HTR-8/SVneo (cell line): ENCODE measurements around the gene ORC3.

ENCODE experiments used
- DNase-seq: peaks from one replicate; pipeline ENCODE4 v3.0.0; 2011; ENCODE audit warnings: low spot score, mixed read lengths; ENCODE audit not compliant: insufficient read length
- FAIRE-seq: peaks from 2 replicates; lab custom pipeline; 2011; peaks lifted over from hg19 to GRCh38; lab: Jason Lieb, UNC

Gene ORC3

GRCh38 chr6:87589693-87590416 lies at the start of gene ORC3, which contains the start of gene RARS2:
Gene ORC3 (plus strand): TSS chr6:87590135. CDS start chr6:87590169, 34 bp downstream.
Gene RARS2 (minus strand): TSS chr6:87589987. CDS start chr6:87589957, 30 bp downstream.
- peak; percentile 95 for DNase-seq
- FAIRE-seq, result peak; percentile 92

GRCh38 chr6:87540539-87540938 lies 49.4 kb upstream of the ORC3 start:
- FAIRE-seq, result no peak

GRCh38 chr6:87541041-87541440 lies 48.9 kb upstream of the ORC3 start:
- FAIRE-seq (no peak), DNase-seq (no peak)

More at GRCh38 chr6:87540539-87540938, 49.4 kb upstream of the ORC3 start:
- no peak for DNase-seq

- FAIRE-seq (no peak), DNase-seq (no peak)
Observed at GRCh38 chr6:87541744-87542143, 48.2 kb upstream of the ORC3 start.

GRCh38 chr6:87543696-87544473 lies 46.0 kb upstream of the ORC3 start:
- DNase-seq (no peak), FAIRE-seq (peak; percentile 44)

GRCh38 chr6:87544474-87544735 lies 45.5 kb upstream of the ORC3 start:
- DNase-seq, result no peak
- no peak for FAIRE-seq

- DNase-seq (no peak), FAIRE-seq (no peak)
Observed at GRCh38 chr6:87551799-87552198, 38.1 kb upstream of the ORC3 start.

- no peak for FAIRE-seq
- DNase-seq, result no peak
Observed at GRCh38 chr6:87553159-87553765, 36.7 kb upstream of the ORC3 start.

GRCh38 chr6:87555506-87555905 lies 34.4 kb upstream of the ORC3 start:
- no peak for FAIRE-seq

GRCh38 chr6:87558446-87558845 lies 31.5 kb upstream of the ORC3 start:
- DNase-seq (no peak), FAIRE-seq (no peak)

More at GRCh38 chr6:87555506-87555905, 34.4 kb upstream of the ORC3 start:
- no peak for DNase-seq

GRCh38 chr6:87561017-87561416 lies 28.9 kb upstream of the ORC3 start:
- no peak for FAIRE-seq
- DNase-seq, result no peak

- FAIRE-seq, result no peak
- no peak for DNase-seq
Observed at GRCh38 chr6:87572021-87572420, 17.9 kb upstream of the ORC3 start.

GRCh38 chr6:87572883-87573282 lies 17.1 kb upstream of the ORC3 start:
- FAIRE-seq (no peak), DNase-seq (no peak)

- no peak for FAIRE-seq
- DNase-seq, result no peak
Observed at GRCh38 chr6:87573307-87574024, 16.5 kb upstream of the ORC3 start.

GRCh38 chr6:87574237-87574804 lies 15.6 kb upstream of the ORC3 start:
- DNase-seq (no peak), FAIRE-seq (no peak)

- DNase-seq (no peak), FAIRE-seq (no peak)
Observed at GRCh38 chr6:87575423-87575822, 14.5 kb upstream of the ORC3 start.

GRCh38 chr6:87583822-87584221 lies 6.1 kb upstream of the ORC3 start:
- FAIRE-seq (no peak), DNase-seq (no peak)

GRCh38 chr6:87586371-87587077 lies 3.4 kb upstream of the ORC3 start:
- FAIRE-seq (no peak), DNase-seq (no peak)

- FAIRE-seq, result no peak
- no peak for DNase-seq
Observed at GRCh38 chr6:87588756-87589407, 1.1 kb upstream of the ORC3 start.
